Ascending aorta (tissue), 2 donors: ENCODE measurements around the gene SYNJ2. TPM values are rescaled to one million over a fixed set of nuclear protein-coding genes. Genes with fewer than 3 reads are reported as not detected.

Experiments used
- DNase-seq, 2 donors: peaks; one replicate each; pipeline ENCODE4 v3.0.0-alpha.2; 2019; ENCODE audit warnings: low spot score in 2 of 2
- H3K27ac ChIP-seq, 2 donors: fragments of 200-600 bp; sonication (generic); one replicate each; pipeline ENCODE4 v1.5.1; 2016 to 2017; ENCODE audit warnings: mild to moderate bottlenecking in 1 of 2
- H3K27me3 ChIP-seq: fragments of 200-600 bp; sonication (generic); one replicate; pipeline ENCODE4 v1.5.1; 2017
- H3K36me3 ChIP-seq, 2 donors: fragments of 200-600 bp; sonication (generic); one replicate each; pipeline ENCODE4 v1.5.1; 2016
- H3K4me1 ChIP-seq, 2 donors: fragments of 200-600 bp; sonication (generic); one replicate each; pipeline ENCODE4 v1.5.1; 2016 to 2017; ENCODE audit warnings: mild to moderate bottlenecking in 1 of 2
- H3K4me3 ChIP-seq, 2 donors: fragments of 200-600 bp; sonication (generic); one replicate each; pipeline ENCODE4 v1.5.1; 2016 to 2017; ENCODE audit warnings: mild to moderate bottlenecking in 1 of 2
- H3K9me3 ChIP-seq, 2 donors: fragments of 200-600 bp; sonication (generic); one replicate each; pipeline ENCODE4 v1.5.1; 2016
- intact Hi-C: fragments of 100-400 bp; cut with DNase I; formaldehyde crosslinking; loops from one replicate; pipeline ENCODE4 v1.15.1; 2023
- total RNA-seq: library from RNA; depleted of rRNA; stranded (reverse); fragments of >200 nt; gene quantifications from one replicate; pipeline ENCODE4 v1.1.0, GENCODE V29; 2016
- TF ChIP-seq, protein P1 (sequence below), 3 experiments: fragments of 200-600 bp in 2 of 3; fragments of 450-650 bp in 1 of 3; sonication (generic) in 2 of 3; IDR thresholded peaks; one replicate each; pipeline ENCODE4 v1.5.1; 2016 to 2019; ENCODE audit warnings: antibody characterized with exemption in 3 of 3, mild to moderate bottlenecking in 1 of 3, moderate library complexity in 1 of 3

SYNJ2 gene
- total RNA-seq, 1 donor from 2014 or later: 3.0 TPM

GRCh38 chr6:157961832-157962575 is 19.7 kb upstream of the SYNJ2 start:
- H3K9me3 ChIP-seq: peaks cover 5 to 24% of the 10 kb centered on the region in 2 donors
- intact Hi-C loops: no loop called here
- no peak for DNase-seq
- H3K36me3 ChIP-seq: no peaks in the 10 kb centered on the region
- no peaks in the 10 kb centered on the region for H3K27me3 ChIP-seq
- H3K4me1 ChIP-seq: peaks cover 0 to 3% of the 10 kb centered on the region in 2 donors
- TF ChIP-seq, protein P1, sequence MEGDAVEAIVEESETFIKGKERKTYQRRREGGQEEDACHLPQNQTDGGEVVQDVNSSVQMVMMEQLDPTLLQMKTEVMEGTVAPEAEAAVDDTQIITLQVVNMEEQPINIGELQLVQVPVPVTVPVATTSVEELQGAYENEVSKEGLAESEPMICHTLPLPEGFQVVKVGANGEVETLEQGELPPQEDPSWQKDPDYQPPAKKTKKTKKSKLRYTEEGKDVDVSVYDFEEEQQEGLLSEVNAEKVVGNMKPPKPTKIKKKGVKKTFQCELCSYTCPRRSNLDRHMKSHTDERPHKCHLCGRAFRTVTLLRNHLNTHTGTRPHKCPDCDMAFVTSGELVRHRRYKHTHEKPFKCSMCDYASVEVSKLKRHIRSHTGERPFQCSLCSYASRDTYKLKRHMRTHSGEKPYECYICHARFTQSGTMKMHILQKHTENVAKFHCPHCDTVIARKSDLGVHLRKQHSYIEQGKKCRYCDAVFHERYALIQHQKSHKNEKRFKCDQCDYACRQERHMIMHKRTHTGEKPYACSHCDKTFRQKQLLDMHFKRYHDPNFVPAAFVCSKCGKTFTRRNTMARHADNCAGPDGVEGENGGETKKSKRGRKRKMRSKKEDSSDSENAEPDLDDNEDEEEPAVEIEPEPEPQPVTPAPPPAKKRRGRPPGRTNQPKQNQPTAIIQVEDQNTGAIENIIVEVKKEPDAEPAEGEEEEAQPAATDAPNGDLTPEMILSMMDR (IDR thresholded peaks at IDR 0.05): no peak
- no peak overlapping the region for H3K4me3 ChIP-seq
- no peak overlapping the region for H3K27ac ChIP-seq

DNA sequence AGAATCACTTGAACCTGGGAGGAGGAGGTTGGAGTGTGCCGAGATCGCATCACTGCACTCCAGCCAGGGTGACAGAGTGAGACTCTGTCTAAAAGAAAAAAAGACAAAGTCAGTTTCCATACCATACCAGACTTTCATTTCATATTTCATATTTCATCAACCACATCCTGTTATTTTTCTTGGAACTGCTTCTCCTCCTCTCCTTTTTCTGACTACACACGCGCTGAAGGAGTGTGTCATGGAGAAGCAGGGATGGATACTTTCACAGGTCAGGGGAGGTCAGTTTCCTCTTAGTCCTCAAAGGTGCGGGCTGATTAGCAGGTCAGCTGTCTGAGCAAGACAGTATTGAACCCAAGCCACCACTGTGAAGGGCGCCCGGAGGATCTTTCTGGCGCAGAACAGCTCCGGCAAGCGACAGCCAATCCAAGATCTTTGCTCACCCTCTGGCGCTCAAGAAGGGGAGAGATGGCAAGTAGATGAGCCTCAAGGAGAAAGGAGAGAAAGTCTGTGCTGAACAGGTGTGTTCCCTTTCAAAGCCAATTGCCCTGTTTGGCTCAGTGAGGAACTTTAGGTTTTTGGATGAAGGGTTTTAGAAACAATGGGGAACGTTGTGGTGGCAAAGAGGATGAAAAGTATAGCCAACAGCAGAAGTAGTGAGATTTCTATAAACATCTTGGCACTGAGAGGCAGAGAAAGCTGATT is 18.9 kb upstream of the SYNJ2 start:
- Histone ChIP-seq H3K9me3 (peaks cover 5 to 21% of the 10 kb centered on the region in 2 donors), H3K27me3 (no peaks in the 10 kb centered on the region), H3K27ac (peak overlapping the region; percentile 24 to 36), H3K36me3 (no peaks in the 10 kb centered on the region), H3K4me1 (peaks cover 0 to 3% of the 10 kb centered on the region in 2 donors), H3K4me3 (no peak overlapping the region)
- TF ChIP-seq, protein P1 (IDR thresholded peaks at IDR 0.05): no peak
- peak in 1 of 2 donors; percentile 37 for DNase-seq
- intact Hi-C loops: no loop called here

DNA sequence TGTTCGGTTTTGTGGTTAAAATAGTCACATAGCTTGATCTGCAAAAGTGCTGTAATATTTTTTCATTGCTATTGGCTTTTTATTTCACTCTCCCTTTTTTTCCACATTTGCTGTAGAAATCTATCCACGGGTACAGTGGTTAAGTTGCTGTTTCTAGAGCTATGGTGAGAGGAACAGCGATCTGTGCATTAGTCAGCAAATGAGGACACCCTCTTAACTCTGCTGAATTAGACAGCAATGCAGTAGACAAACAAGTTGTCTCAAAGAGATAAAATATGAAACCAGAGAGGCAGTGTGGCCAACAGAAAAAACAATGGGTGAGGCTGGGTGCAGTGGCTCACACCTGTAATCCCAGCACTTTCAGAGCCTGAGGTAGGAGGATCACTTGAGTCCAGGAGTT is 17.6 kb upstream of the SYNJ2 start:
- DNase-seq: no peak
- Histone ChIP-seq H3K27ac (no peak overlapping the region), H3K9me3 (peaks cover 3 to 8% of the 10 kb centered on the region in 2 donors), H3K4me3 (no peak overlapping the region), H3K4me1 (peaks cover 0 to 3% of the 10 kb centered on the region in 2 donors), H3K27me3 (no peaks in the 10 kb centered on the region), H3K36me3 (no peaks in the 10 kb centered on the region)
- TF ChIP-seq, protein P1 (IDR thresholded peaks at IDR 0.05): no peak
- intact Hi-C loops: no loop called here

- intact Hi-C loops: no loop called here
- H3K9me3 ChIP-seq: no peaks in the 10 kb centered on the region
- no peaks in the 10 kb centered on the region for H3K27me3 ChIP-seq
- DNase-seq: peak in 1 of 2 donors; percentile 9
- no peak overlapping the region for H3K4me3 ChIP-seq
- TF ChIP-seq, protein P1 (IDR thresholded peaks at IDR 0.05): no peak
- H3K27ac ChIP-seq: no peak overlapping the region
- peaks cover 0 to 3% of the 10 kb centered on the region in 2 donors for H3K4me1 ChIP-seq
- no peaks in the 10 kb centered on the region for H3K36me3 ChIP-seq
Measured at GRCh38 chr6:157965387-157965786, 16.3 kb upstream of the SYNJ2 start.

- peaks cover 0 to 3% of the 10 kb centered on the region in 2 donors for H3K4me1 ChIP-seq
- intact Hi-C loops: no loop called here
Measured at GRCh38 chr6:157966589-157966977, 15.1 kb upstream of the SYNJ2 start.

More at GRCh38 chr6:157966589-157966977, 15.1 kb upstream of the SYNJ2 start:
- H3K27ac ChIP-seq: no peak overlapping the region
- no peaks in the 10 kb centered on the region for H3K36me3 ChIP-seq
- H3K9me3 ChIP-seq: no peaks in the 10 kb centered on the region
- DNase-seq: no peak
- no peaks in the 10 kb centered on the region for H3K27me3 ChIP-seq
- H3K4me3 ChIP-seq: no peak overlapping the region
- TF ChIP-seq, protein P1 (IDR thresholded peaks at IDR 0.05): no peak
